NOMO-1 treated with DMSO at 0.1 percent for 48 hours (cell line): Measurements from ENCODE around the gene G2E3.
"Not testable (repeated sequence)": the region's sequence is repeated elsewhere in the genome, so short reads cannot be mapped to it uniquely, and the experiment has no call there.

Experiments used
- DNase-seq: peaks from one replicate; lab custom pipeline; 2025; ENCODE audit not compliant: unreplicated experiment; lab: John Stamatoyannopoulos, UW

G2E3 gene

GRCh38 chr14:30558675-30559555, at the start of gene G2E3:
Gene G2E3 (plus strand): TSS chr14:30559158. CDS start chr14:30581080, 21,922 bp downstream.
- peak; percentile 80 for DNase-seq

GRCh38 chr14:30517737-30518136, 41.2 kb upstream of the G2E3 start:
- no peak for DNase-seq

- DNase-seq = no peak
These were observed 39.9 kb upstream of the G2E3 start for GRCh38 chr14:30518867-30519560.

- DNase-seq = no peak
These were observed 39.0 kb upstream of the G2E3 start for GRCh38 chr14:30519961-30520360.

GRCh38 chr14:30520536-30520935, 38.4 kb upstream of the G2E3 start:
- DNase-seq = no peak

GRCh38 chr14:30521899-30522736, 36.8 kb upstream of the G2E3 start:
- peak; percentile 31 for DNase-seq

- DNase-seq = no peak
These were observed 33.1 kb upstream of the G2E3 start for GRCh38 chr14:30525833-30526232.

GRCh38 chr14:30527196-30527595, 31.8 kb upstream of the G2E3 start:
- no peak for DNase-seq

- no peak for DNase-seq
These were observed 30.8 kb upstream of the G2E3 start for GRCh38 chr14:30528119-30528518.

GRCh38 chr14:30528778-30529642, 29.9 kb upstream of the G2E3 start:
- no peak for DNase-seq

GRCh38 chr14:30532264-30532663, 26.7 kb upstream of the G2E3 start:
- no peak for DNase-seq

GRCh38 chr14:30533126-30533525, 25.8 kb upstream of the G2E3 start:
- DNase-seq = no peak

- no peak for DNase-seq
These were observed 17.6 kb upstream of the G2E3 start for GRCh38 chr14:30541318-30541717.

GRCh38 chr14:30546735-30547134, 12.2 kb upstream of the G2E3 start:
- not testable (repeated sequence) for DNase-seq

GRCh38 chr14:30547388-30548048, 11.4 kb upstream of the G2E3 start:
- DNase-seq = no peak

GRCh38 chr14:30550335-30550734, 8.6 kb upstream of the G2E3 start:
- DNase-seq = no peak

GRCh38 chr14:30551460-30551859, 7.5 kb upstream of the G2E3 start:
- no peak for DNase-seq

- no peak for DNase-seq
These were observed 5.5 kb upstream of the G2E3 start for GRCh38 chr14:30553311-30553989.

GRCh38 chr14:30558362-30558674, 640 bp upstream of the G2E3 start:
- DNase-seq = no peak
